HG03439 (cell line): ENCODE results near the gene DCDC1.
"Not testable (repeated sequence)": the region's sequence is repeated elsewhere in the genome, so short reads cannot be mapped to it uniquely, and the experiment has no call there.

Experiments used
- ATAC-seq: cut with Tn5 transposase; IDR thresholded peaks from one replicate; pipeline ENCODE4 v1.9.1; 2021; ENCODE audit warnings: mild to moderate bottlenecking, moderate library complexity; ENCODE audit not compliant: unreplicated experiment

DCDC1 gene

DNA sequence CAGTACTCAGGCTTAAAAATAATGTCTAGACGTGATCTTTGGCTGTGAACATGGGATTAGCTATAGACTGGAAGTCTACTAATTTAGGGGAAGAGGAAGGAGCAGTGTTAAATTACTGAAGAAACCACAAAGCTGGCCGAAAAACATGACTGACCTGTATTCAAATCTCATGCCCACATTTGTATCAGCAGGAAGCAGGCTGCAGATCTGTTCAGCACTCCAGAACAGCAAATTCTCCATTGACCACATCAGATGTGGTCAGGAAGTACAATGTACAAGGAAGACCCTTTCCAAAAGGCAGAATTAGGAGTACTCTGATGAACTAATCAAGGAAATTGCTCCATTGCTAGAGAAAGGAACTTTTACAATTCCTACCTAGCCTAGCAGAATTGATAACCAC is 31.7 kb downstream of the DCDC1 start:
- no peak for ATAC-seq

DNA sequence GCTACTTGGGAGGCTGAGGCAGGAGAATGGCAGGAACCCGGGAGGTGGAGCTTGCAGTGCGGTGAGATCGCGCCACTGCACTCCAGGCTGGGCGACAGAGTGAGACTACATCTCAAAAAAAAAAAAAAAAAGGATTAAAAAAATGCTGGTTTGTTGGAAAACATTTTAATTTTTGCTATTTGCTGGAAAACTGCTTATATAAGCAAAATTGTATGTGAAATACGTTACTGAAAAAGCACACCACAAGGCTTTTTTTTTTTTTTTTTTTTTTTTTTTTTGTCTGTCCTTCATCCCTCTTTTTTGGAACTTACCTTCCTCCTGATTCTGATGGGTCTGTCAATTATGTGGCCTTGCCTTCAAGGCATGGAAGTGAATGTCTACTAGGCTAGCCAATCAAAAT is 40.8 kb downstream of the DCDC1 start:
- ATAC-seq = no peak

DNA sequence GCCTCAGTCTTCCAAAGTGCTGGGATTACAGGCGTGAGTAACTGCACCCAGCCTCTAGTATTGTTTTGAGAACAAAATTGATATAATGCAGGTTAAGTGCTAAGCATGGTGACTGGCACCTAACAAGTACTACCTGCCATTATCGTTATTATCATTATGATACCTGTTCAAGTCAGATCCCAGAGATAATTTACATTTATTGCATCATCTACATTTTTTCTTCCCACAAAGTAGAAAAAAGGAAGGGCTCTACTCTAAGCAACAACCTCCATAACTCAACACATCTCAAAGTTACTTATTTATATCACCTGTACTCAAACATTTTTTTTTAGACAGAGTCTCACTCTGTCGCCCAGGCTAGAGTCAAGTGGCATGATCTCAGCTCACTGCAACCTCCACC is 42.1 kb downstream of the DCDC1 start:
- no peak for ATAC-seq

DNA sequence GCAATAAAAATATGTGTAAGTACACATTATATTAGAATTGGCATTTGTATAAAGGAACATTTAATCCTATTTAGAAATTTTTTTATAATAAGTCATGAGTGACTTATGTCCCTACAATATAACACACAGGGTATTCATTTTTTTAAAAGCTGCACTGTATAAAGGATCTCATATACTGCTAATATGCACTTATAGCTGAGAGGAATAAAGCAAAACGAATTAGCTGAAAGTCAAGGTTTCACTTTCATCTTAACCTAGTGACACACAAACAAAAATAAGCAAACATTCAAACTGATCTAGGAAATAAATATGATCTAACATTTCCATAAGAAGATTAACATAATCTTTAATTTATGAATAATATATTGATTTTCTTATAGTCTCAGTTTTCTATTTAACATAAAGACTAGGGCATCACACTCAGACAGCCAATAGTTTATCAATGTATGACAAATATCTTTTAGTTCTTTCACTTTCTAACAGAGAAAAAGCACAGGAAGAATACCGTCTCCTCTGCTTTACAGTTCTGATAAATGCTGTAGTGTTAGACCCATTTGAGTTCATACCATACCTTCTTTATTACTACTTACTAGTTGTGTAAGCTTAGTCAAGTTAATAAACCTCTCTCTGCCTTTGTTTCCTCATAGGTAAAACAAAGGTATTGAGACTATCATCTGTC is 42.9 kb downstream of the DCDC1 start:
- peak; percentile 58 for ATAC-seq

DNA sequence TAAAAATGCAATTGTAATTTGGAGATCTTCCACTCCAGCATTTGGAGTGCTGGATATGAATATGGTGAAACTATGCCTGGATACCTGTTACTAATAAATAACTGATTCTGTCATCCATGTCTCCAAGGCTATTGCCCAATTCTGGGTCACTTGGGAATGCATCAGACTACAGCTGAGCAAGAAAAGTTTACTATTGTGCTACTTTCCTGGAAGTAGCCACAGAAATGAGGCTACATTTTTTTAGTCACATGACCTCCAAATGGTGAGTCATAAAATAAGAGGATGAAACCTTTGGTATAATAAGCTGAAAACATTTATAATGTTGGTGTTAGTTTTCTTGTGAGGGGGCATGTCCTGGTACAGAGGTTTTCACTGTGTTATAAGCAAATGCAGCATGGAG is 44.4 kb downstream of the DCDC1 start:
- ATAC-seq = no peak

DNA sequence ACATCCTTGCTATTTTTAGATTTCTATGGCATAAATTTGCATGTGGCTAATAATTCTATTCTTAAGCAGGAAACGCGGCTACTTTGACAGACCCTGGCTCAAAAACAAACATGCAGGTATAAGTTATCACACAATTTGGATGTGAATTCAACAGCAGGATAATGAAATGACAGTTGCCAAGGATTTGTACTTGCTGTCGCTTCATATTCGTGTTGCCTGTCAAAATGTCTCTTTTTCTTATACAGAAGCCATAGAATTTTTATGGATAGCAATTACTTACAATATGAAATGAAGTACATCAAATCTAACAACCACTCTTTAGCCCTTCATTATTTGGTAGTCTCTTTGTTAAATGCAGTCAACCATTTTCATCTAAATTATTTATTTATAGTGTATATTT is 46.4 kb downstream of the DCDC1 start:
- no peak for ATAC-seq

DNA sequence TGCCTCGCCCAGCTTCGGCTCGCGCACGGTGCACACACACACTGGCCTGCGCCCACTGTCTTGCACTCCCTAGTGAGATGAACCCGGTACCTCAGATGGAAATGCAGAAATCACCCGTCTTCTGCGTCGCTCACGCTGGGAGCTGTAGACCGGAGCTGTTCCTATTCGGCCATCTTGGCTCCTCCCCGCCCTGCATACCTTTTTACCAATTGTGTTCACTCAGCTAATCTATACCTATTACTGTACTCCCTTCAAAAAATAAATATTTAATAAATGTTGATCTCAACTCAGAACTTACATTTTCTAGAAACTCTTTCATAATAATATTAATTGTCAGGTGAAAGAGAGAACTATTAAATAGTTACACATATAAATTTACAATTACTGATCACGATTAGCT is 48.0 kb downstream of the DCDC1 start:
- not testable (repeated sequence) for ATAC-seq

DNA sequence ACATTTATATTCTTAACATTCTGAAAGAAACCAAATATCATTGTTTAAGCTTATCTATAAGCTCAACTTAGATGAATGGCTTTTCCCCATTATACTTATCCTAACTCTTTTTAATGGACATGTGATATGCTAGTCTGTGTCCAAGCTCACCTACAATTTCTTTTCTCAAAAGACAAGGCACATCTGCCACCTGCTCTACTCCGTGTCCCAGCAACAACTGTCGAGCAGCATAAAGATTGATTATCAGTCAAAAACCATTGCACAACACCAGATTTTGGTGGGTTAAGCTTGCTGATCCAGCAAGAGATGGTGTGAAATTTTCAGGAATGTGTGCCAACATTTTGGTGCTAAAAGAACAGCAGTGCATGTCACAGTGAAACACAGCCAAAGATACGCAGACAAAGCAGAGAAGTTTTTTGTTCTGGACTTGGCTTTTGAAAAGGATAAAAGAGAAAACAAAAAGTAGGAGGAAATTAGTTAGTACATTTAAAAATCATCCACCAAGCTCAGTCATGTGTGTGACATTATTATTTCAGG is 65.8 kb downstream of the DCDC1 start:
- no peak for ATAC-seq

DNA sequence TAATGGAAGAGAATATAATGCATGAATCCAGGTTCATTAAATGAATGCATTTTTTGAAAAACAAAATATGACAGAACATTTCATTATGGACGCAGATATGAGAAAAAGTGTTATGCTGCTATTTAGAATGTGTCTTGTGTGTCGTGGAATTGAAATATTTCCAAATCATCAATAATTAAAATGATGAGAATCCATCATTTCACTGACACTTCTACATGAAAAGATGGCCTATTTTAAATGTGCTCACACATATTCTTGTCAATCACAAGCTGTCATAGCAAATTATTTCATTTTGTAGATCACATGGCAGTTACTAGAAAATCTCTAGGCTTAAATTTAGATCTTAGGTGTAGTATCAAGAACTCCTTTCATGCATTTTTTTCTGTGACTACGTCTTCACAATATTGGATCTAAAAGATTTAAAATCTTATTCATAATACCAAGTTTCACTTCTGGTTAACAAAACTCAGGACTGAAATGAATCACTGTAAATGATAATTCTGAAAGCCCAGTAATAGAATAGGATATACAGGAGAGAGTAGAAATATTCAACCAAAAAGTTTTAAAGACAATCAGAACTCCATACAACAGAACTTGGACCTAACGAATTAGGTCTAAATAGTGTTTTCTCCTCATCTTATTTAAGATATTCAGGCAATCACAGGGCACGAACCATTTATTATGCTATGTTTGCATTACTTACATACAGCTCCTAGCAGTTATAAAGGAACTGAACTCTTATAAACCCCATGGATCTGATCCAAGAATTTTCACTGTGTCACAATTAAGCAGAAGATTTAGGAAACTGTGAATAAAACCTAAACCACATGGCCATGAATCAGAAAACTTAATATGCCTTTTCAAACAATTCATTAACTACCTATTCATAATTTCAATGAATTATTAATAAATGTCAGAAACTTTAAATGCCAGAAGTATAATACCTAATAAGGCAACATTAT is 67.7 kb downstream of the DCDC1 start:
- no peak for ATAC-seq

DNA sequence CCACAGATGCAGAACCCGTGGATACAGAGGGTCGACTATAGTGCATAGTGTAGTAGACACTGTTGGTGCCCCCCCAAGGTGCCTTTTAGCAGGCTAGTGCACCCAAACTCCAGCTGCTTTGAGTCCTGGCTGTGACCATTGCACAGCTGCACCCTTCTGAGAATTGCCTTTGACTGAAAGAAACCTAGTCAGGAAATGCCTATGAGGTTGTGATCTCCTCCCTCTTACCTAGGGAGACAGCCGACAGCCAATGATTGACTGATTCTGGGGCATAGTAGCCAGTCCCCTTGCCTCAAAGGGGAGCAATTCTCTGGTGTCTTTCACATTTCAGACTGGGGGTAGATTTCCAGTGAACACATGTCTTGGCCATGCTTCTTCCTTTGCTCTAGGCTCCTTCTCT is 74.2 kb downstream of the DCDC1 start:
- ATAC-seq = no peak

DNA sequence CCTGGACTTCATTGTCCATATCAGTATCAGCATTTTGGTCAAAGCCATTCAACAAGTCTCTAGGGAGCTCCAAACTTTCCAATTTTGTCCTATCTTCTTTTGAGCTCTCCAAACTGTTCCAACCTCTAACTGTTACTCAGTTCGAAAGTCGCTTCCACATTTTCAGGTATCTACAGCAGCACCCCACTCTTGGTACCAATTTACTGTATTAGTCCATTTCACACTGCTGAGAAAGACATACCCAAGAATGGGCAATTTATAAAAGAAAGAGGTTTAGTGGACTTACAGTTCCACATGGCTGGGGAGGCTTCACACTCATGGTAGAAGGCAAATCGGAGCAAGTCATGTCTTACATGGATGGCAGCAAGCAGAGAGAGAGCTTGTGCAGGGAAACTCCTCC is 96.0 kb downstream of the DCDC1 start:
- ATAC-seq = not testable (repeated sequence)

DNA sequence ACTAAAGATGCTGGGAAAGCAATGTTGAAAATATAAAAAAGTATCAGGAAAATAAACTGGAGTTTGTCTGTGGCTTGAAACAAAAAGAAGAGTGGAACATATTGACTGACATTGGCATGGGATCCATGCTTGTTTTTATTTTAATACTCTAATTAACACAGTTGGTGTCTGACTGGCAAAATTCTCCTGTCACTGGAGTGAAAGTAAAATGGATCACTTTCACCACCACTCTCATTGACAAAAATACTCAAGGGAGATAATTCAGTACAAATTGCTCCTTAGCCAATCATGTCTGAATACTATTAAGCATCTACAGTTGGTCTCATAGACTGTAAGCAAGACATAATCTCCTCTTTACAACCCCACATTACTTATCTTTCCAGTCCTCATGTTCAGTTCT is 101.8 kb downstream of the DCDC1 start:
- no peak for ATAC-seq

DNA sequence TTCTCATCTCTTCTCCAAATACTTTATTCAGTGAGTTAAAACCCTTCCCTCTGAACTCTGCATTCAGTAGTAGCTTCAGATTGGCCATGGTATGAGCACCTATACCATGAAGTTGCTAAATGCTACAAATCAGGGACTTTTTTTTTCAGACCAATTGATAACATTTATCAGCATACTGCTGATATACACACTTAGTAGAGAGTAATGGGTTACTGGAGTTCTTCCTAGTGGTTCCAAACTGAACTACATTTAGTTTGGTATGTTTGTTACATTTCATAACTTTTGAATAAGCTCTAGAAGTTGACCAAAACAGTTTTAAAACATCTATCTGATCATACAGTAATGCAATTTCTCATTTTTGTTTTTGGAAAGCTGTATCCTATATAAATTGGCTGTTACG is 104.7 kb downstream of the DCDC1 start:
- no peak for ATAC-seq

DNA sequence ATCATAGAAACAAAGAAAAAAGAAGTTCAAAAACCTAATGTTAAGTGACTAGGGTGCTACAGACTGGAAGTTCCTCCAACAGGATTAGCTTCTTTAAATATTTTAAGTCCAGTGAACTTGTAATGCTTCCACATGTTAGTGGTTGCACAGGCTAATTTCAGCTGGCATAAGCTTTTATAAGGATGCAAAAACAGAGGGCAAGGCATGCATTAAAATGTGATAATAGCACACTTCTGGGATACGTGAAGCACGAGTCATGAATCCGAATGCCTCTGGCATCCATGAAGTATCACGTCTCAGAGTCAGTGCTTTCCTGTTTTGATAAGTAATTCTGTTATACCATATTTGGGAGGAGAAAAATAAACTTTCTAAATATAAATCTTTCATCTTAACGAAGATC is 106.8 kb downstream of the DCDC1 start:
- no peak for ATAC-seq

DNA sequence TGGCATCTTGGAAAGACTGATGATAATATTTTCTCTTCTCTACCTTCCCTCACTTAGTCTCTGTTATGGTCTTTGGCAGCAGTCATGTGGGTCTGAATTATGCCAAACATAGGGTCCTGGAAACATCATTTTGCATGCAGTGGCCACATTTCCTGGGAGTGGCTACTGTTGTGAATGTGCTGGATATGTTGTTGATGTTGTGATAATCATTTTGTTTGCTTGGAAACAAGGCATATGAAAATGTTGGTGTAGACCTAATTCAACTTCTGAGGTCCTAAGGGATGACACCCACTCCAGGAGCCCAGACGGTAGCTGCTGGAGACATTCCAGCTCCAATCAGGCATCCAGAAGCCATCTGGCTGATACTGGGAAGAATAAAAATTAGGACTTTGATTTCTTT is 109.7 kb downstream of the DCDC1 start:
- ATAC-seq = no peak

DNA sequence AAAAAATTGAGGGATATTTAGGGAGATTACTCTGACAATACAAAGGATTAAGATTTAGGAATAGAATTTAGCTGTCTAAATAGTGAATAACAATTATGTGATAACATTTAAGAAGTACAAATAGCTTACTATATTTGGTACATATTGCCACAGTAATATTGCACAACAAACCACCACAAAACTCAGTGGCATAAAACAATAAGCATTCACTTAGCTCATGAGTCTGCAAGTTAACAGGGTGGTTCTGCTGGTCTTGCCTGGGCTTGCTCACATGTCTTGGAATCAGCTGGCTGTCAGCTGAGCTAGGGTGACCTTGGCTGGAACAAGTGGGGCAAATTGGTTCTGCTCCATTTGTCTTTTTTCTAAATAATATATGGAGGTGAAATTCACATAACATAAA is 115.1 kb downstream of the DCDC1 start:
- no peak for ATAC-seq

DNA sequence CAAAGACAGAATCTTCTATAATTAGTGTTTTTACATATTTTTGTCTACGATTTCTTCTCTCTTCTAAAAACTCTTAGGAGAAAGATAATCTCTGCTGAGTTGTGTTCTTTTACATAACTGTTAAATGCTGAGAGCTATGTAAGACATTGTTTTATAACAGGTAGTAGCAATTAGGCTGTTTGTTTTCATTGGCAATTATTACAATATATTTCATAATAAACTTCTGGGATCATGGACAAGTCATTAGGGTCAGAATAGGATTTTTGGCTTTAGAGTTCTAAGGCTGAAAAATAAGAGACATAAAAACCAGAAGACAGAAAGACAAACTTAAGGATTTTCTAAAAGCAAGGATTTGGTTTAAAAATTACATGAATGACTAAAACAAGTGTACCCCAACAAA is 120.8 kb downstream of the DCDC1 start:
- ATAC-seq = no peak

DNA sequence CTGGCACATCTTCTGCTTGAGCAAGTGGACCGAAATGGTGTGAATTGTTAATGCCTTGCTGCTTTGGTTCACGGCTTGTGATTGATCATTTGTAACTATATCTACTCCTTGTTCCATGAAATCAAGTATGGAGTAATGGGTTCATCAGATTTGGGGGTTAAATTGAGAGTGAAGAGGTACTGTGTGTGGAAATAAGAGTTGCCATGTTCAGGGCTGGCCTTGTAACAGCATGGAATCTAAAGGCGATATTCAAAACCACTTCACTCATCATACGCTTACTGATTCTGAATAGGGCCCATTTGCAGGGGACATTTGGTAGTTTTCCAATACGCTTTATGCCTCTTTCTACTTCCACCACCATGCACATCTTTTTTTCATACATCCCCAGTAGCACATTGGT is 122.2 kb downstream of the DCDC1 start:
- ATAC-seq = no peak

DNA sequence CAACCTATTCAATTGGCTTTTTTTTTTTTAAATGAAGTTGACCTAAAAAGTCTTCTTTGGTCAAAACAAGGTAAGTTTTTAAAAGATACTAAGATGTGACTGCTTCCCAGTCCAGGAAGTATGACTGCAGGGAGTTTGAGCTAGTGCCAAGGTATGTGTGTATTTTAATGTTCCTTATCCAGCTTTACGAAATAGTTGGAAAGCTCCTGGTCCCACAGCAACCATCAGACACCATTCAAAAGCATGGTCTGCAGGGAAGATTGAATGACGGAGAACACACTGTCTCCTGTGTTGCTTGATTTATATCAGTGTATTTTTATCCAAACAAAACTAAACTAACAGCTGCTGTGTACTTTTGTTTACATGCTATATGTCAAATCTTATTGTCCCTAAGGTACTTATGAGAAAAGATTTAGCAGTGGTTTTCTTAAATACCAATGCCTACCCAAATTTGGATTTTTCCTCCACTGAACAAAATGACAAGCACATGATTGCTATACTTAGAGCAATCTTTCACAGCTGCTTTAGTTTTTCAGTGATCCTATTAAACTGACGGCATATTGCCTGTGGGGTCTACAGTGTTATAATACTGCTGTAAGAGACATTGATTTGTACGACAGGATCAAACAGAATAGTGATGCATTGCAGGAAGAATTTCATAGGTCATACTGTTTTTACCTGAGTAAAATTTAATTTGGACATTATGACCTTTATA is 122.9 kb downstream of the DCDC1 start:
- no peak for ATAC-seq

DNA sequence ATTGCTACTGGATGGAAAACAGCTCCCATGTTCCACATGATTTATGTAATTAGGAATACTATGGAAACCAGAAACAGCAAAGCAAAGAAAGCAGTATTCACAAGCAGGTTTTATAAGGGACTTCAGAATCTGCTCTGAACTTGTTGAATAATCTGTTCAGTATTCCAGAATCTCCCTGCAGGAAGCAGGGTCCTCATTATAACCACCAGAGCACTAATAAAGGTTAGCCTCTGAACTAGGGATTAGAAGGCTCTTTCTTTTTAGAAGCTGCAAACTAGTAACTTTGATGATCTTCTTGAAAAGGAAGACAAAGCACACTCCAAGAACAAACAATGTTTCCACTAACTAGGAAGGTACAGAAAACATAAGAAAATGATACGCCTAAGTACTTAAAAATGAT is 125.8 kb downstream of the DCDC1 start:
- ATAC-seq = no peak

DNA sequence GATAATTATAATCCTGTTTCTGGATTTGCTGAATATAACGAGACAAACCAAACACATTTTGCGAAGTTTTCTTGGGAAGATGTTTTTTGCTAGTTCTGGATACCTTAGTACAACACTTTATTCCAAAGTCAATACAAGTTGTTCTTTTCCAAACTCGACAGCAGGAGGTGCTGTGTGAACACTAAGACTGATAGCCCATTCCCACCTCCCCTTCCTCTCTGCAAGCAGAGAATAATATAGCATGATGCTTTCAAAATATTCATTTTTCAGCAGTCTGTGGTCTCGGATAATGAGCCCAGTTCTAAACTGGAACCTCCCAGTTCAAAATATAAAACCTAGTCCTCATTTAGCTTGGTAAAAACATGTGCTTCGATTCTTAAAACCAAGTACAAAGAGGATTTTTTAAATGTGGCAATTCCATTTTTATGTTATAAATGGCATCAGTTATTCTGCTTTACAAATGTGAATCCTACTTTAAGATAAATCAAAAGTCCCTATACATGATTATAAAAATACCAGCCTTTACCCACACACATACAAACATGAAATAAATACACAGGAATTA is 129.1 kb downstream of the DCDC1 start:
- ATAC-seq = no peak
